ENCODE measurements around the gene GIMAP2. TPM values are rescaled to one million over a fixed set of nuclear protein-coding genes. Genes with fewer than 3 reads are reported as not detected.

GIMAP2 gene
- total RNA-seq, 6 experiments from 2014 or later = not detected

DNA sequence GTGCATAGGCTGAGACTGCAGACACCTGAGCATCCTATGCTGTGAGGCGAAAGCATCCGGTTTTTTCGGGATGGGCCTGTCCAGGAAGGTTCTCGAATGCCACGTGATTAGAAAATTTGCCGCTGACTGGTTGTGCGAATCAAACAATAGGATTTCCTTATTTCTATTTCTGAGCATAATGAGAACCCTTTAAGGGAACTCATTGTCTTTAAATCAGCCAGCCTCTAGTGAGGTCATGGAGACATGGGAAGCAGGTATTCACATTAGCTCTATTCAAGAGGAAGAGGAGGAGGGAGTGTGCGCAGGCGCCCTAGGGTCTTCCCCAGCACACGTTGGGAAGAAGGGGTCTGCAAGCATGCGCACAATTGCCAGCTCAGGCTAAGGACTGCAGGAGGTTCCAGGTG, 36.5 kb downstream of the GIMAP2 start:
- H3K36me3 Mint-ChIP-seq (ENCODE audit: low read depth) = no peaks in the 10 kb centered on the region
- no peak overlapping the region for H3K4me3 Mint-ChIP-seq
- H3K4me1 Mint-ChIP-seq (ENCODE audit: low read depth) = no peaks in the 10 kb centered on the region
- no peaks in the 10 kb centered on the region for H3K27me3 Mint-ChIP-seq (ENCODE audit: insufficient read depth)
- DNase-seq = no peak
- TF ChIP-seq, protein P1, sequence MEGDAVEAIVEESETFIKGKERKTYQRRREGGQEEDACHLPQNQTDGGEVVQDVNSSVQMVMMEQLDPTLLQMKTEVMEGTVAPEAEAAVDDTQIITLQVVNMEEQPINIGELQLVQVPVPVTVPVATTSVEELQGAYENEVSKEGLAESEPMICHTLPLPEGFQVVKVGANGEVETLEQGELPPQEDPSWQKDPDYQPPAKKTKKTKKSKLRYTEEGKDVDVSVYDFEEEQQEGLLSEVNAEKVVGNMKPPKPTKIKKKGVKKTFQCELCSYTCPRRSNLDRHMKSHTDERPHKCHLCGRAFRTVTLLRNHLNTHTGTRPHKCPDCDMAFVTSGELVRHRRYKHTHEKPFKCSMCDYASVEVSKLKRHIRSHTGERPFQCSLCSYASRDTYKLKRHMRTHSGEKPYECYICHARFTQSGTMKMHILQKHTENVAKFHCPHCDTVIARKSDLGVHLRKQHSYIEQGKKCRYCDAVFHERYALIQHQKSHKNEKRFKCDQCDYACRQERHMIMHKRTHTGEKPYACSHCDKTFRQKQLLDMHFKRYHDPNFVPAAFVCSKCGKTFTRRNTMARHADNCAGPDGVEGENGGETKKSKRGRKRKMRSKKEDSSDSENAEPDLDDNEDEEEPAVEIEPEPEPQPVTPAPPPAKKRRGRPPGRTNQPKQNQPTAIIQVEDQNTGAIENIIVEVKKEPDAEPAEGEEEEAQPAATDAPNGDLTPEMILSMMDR (IDR thresholded peaks at IDR 0.05) = no peak
- H3K9me3 Mint-ChIP-seq = peaks cover 60% of the 10 kb centered on the region
- no peak overlapping the region for H3K27ac Mint-ChIP-seq

- no peaks in the 10 kb centered on the region for H3K27me3 Mint-ChIP-seq (ENCODE audit: insufficient read depth)
- no peak overlapping the region for H3K27ac Mint-ChIP-seq
- no peak overlapping the region for H3K4me3 Mint-ChIP-seq
- DNase-seq = no peak
- no peaks in the 10 kb centered on the region for H3K36me3 Mint-ChIP-seq (ENCODE audit: low read depth)
- peaks cover 65% of the 10 kb centered on the region for H3K9me3 Mint-ChIP-seq
- no peaks in the 10 kb centered on the region for H3K4me1 Mint-ChIP-seq (ENCODE audit: low read depth)
- TF ChIP-seq, protein P1 (IDR thresholded peaks at IDR 0.05) = no peak
Measured at GRCh38 chr7:150722431-150722931, 37.0 kb downstream of the GIMAP2 start.

- Mint-ChIP-seq H3K27me3 (ENCODE audit: insufficient read depth) (no peaks in the 10 kb centered on the region), H3K36me3 (ENCODE audit: low read depth) (no peaks in the 10 kb centered on the region)
- TF ChIP-seq, protein P1 (IDR thresholded peaks at IDR 0.05) = no peak
Measured at GRCh38 chr7:150723467-150723866, 38.0 kb downstream of the GIMAP2 start.

GRCh38 chr7:150727381-150727780, 41.9 kb downstream of the GIMAP2 start:
- Mint-ChIP-seq H3K27me3 (ENCODE audit: insufficient read depth) (no peaks in the 10 kb centered on the region), H3K9me3 (peaks cover 56% of the 10 kb centered on the region), H3K4me1 (ENCODE audit: low read depth) (no peaks in the 10 kb centered on the region), H3K27ac (no peak overlapping the region), H3K4me3 (no peak overlapping the region), H3K36me3 (ENCODE audit: low read depth) (no peaks in the 10 kb centered on the region)
- TF ChIP-seq, protein P1 (IDR thresholded peaks at IDR 0.05) = no peak
- DNase-seq = no peak

More at GRCh38 chr7:150723467-150723866, 38.0 kb downstream of the GIMAP2 start:
- H3K4me1 Mint-ChIP-seq (ENCODE audit: low read depth) = no peaks in the 10 kb centered on the region
- H3K9me3 Mint-ChIP-seq = peaks cover 64% of the 10 kb centered on the region
- no peak overlapping the region for H3K27ac Mint-ChIP-seq
- DNase-seq = no peak
- H3K4me3 Mint-ChIP-seq = no peak overlapping the region

- Mint-ChIP-seq H3K4me1 (ENCODE audit: low read depth) (no peaks in the 10 kb centered on the region), H3K27me3 (ENCODE audit: insufficient read depth) (no peaks in the 10 kb centered on the region), H3K9me3 (peaks cover 52% of the 10 kb centered on the region), H3K36me3 (ENCODE audit: low read depth) (no peaks in the 10 kb centered on the region), H3K4me3 (no peak overlapping the region), H3K27ac (no peak overlapping the region)
- no peak for DNase-seq
- TF ChIP-seq, protein P1 (IDR thresholded peaks at IDR 0.05) = no peak
Measured at GRCh38 chr7:150728011-150728410, 42.5 kb downstream of the GIMAP2 start.

DNA sequence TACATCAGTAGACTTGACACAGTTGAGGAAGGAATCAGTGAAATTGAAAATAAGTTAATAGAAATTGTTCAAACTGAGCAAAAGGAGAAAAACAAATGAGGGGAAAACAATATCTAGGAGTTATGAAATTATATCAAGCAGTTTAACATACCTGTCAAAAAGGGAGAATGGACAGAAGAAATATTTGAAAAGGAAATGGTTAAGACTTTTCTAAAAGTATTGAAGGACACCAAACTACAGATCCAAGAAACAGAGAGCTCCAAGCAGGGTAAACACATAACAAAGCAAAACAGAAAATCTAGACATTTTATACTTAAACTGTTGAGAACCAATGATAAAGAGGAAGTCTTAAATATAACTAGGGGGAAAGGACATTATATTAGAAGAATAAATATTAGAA, 43.1 kb downstream of the GIMAP2 start:
- H3K27me3 Mint-ChIP-seq (ENCODE audit: insufficient read depth) = no peaks in the 10 kb centered on the region
- TF ChIP-seq, protein P1 (IDR thresholded peaks at IDR 0.05) = no peak
- no peaks in the 10 kb centered on the region for H3K4me1 Mint-ChIP-seq (ENCODE audit: low read depth)
- peaks cover 46% of the 10 kb centered on the region for H3K9me3 Mint-ChIP-seq
- DNase-seq = no peak
- no peak overlapping the region for H3K4me3 Mint-ChIP-seq
- H3K27ac Mint-ChIP-seq = no peak overlapping the region
- H3K36me3 Mint-ChIP-seq (ENCODE audit: low read depth) = no peaks in the 10 kb centered on the region

Measured in HFFc6 (cell line).